ENCODE measurements around the gene MRPS34. TPM values are rescaled to one million over a fixed set of nuclear protein-coding genes. Genes with fewer than 3 reads are reported as not detected.
"Not testable (repeated sequence)": the region's sequence is repeated elsewhere in the genome, so short reads cannot be mapped to it uniquely, and the experiment has no call there.

Gene MRPS34
- total RNA-seq, 4 donors from 2014 or later: 67.3 to 146 (median 98.1) TPM

GRCh38 chr16:1809281-1809801, 36.4 kb upstream of the MRPS34 start:
- Histone ChIP-seq H3K27ac (no peak overlapping the region), H3K9me3 (no peaks in the 10 kb centered on the region), H3K27me3 (no peaks in the 10 kb centered on the region), H3K36me3 (peaks cover 16 to 29% of the 10 kb centered on the region in 2 donors), H3K4me1 (no peaks in the 10 kb centered on the region), H3K4me3 (replicated peaks in 1 of 3) (no peak overlapping the region)
- WGBS, 2 donors: 79 to 88% methylated on average over 15 to 17 of the region's 28 CpGs
- DNase-seq: no peak
- TF ChIP-seq POLR2A (IDR thresholded peaks at IDR 0.05): no peak
- TF ChIP-seq, protein P1, sequence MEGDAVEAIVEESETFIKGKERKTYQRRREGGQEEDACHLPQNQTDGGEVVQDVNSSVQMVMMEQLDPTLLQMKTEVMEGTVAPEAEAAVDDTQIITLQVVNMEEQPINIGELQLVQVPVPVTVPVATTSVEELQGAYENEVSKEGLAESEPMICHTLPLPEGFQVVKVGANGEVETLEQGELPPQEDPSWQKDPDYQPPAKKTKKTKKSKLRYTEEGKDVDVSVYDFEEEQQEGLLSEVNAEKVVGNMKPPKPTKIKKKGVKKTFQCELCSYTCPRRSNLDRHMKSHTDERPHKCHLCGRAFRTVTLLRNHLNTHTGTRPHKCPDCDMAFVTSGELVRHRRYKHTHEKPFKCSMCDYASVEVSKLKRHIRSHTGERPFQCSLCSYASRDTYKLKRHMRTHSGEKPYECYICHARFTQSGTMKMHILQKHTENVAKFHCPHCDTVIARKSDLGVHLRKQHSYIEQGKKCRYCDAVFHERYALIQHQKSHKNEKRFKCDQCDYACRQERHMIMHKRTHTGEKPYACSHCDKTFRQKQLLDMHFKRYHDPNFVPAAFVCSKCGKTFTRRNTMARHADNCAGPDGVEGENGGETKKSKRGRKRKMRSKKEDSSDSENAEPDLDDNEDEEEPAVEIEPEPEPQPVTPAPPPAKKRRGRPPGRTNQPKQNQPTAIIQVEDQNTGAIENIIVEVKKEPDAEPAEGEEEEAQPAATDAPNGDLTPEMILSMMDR (IDR thresholded peaks at IDR 0.05): no peak
- intact Hi-C loops (cut with DNase I): no loop called here

- H3K4me1 ChIP-seq: no peaks in the 10 kb centered on the region
- peaks cover 16 to 29% of the 10 kb centered on the region in 2 donors for H3K36me3 ChIP-seq
- intact Hi-C loops (cut with DNase I): no loop called here
- H3K9me3 ChIP-seq: no peaks in the 10 kb centered on the region
- no peak overlapping the region for H3K4me3 ChIP-seq (replicated peaks in 1 of 3)
- WGBS, 2 donors: 82 to 87% methylated on average over 10 to 18 of the region's 18 CpGs
- H3K27ac ChIP-seq: no peak overlapping the region
- no peak for DNase-seq
- H3K27me3 ChIP-seq: no peaks in the 10 kb centered on the region
- no peak for TF ChIP-seq POLR2A (IDR thresholded peaks at IDR 0.05)
- TF ChIP-seq, protein P1 (IDR thresholded peaks at IDR 0.05): no peak
Measured at GRCh38 chr16:1808691-1809090, 35.8 kb upstream of the MRPS34 start.

DNA sequence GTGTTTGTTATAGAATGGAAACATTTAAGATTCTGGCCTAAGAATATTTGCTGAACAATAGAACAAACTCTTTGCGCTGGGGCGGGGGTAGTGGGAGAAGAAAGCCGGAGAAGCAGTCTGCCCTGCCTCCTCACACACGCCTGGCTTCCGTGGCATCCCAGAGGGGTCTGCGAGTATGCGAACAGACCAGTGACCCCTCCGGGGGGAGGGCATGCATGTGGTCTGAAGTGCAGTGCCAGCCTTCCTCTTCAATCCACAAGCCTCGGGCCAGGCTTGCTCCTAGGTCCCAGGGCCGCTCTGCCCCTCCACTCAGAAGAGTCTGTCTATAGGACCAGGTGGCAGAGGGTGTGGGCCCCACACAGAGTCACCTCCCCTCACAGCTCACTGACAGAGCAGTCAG, 34.7 kb upstream of the MRPS34 start:
- intact Hi-C loops (cut with DNase I): no loop called here
- TF ChIP-seq, protein P1 (IDR thresholded peaks at IDR 0.05): no peak
- TF ChIP-seq POLR2A (IDR thresholded peaks at IDR 0.05): no peak
- Histone ChIP-seq H3K4me3 (replicated peaks in 1 of 3) (no peak overlapping the region), H3K9me3 (no peaks in the 10 kb centered on the region), H3K27me3 (no peaks in the 10 kb centered on the region), H3K36me3 (peaks cover 16 to 29% of the 10 kb centered on the region in 2 donors), H3K27ac (no peak overlapping the region), H3K4me1 (no peaks in the 10 kb centered on the region)
- 86 to 91% methylated on average over 10 of the region's 10 CpGs for WGBS, 2 donors
- no peak for DNase-seq

DNA sequence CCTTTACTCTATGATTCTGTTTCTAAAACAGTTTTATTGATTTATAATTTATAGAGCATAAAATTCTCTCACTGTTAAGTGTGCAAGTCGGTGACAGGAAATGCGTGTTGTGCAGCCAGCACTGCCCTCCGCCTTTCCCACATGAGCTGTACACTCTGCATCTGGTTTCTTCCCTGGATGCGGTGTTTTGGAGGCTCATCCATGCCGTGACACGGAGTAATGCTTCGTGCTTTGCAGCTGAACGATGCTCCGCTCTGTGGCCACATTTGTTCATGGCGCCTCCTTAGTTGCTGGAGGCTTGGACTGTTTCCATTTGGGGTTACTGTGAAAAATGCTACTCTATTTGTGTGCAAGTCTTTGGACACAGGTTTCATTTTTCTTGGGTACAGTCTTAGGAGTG, 27.8 kb upstream of the MRPS34 start:
- Histone ChIP-seq H3K9me3 (no peaks in the 10 kb centered on the region), H3K4me3 (replicated peaks in 1 of 3) (no peak overlapping the region), H3K27me3 (no peaks in the 10 kb centered on the region), H3K36me3 (no peaks in the 10 kb centered on the region), H3K27ac (no peak overlapping the region), H3K4me1 (no peaks in the 10 kb centered on the region)
- intact Hi-C loops (cut with DNase I): no loop called here
- TF ChIP-seq, protein P1 (IDR thresholded peaks at IDR 0.05): no peak
- no peak for TF ChIP-seq POLR2A (IDR thresholded peaks at IDR 0.05)
- 88% methylated on average over 10 of the region's 10 CpGs for whole genome bisulfite sequencing, 2 donors
- DNase-seq: no peak

- DNase-seq: not testable (repeated sequence)
- WGBS, 2 donors: 77 to 81% methylated on average over 5 of the region's 5 CpGs
Measured at GRCh38 chr16:1799263-1799662, 26.3 kb upstream of the MRPS34 start.

More at GRCh38 chr16:1799263-1799662, 26.3 kb upstream of the MRPS34 start:
- H3K9me3 ChIP-seq; H3K4me3 ChIP-seq (replicated peaks in 1 of 3); H3K27me3 ChIP-seq; H3K36me3 ChIP-seq; H3K27ac ChIP-seq; intact Hi-C loops (cut with DNase I); H3K4me1 ChIP-seq: not testable (repeated sequence)
